Activated T-cell treated with anti-CD3 and anti-CD28 coated beads for 48 hours (primary cell): ENCODE results near the gene PLA2G6.

ENCODE experiments used
- DNase-seq: peaks from one replicate; pipeline ENCODE4 v3.0.0-alpha.2; 2020; ENCODE audit warnings: low read depth

The PLA2G6 gene

GRCh38 chr22:38072322-38073149, 109.1 kb downstream of the PLA2G6 start:
- DNase-seq: no peak

- no peak for DNase-seq
Observed at GRCh38 chr22:38071421-38072321, 110.0 kb downstream of the PLA2G6 start.

GRCh38 chr22:38070250-38070921, 111.2 kb downstream of the PLA2G6 start:
- DNase-seq: no peak

GRCh38 chr22:38069372-38070249, 112.0 kb downstream of the PLA2G6 start:
- no peak for DNase-seq

- no peak for DNase-seq
Observed at GRCh38 chr22:38068641-38069371, 112.8 kb downstream of the PLA2G6 start.

GRCh38 chr22:38067761-38068360, 113.8 kb downstream of the PLA2G6 start:
- no peak for DNase-seq

- DNase-seq: no peak
Observed at GRCh38 chr22:38067028-38067415, 114.6 kb downstream of the PLA2G6 start.

- no peak for DNase-seq
Observed at GRCh38 chr22:38066381-38067027, 115.1 kb downstream of the PLA2G6 start.

- no peak for DNase-seq
Observed at GRCh38 chr22:38065539-38065938, 116.1 kb downstream of the PLA2G6 start.

GRCh38 chr22:38062791-38063190, 118.8 kb downstream of the PLA2G6 start:
- no peak for DNase-seq
